OCI-LY1 (cell line): ENCODE data around the gene PEG3.

ENCODE experiments used
- EZH2 ChIP-seq: fragments of 200-600 bp; sonication (generic), shearing (Covaris generic); IDR thresholded peaks from 2 replicates; pipeline ENCODE4 v1.8.0; 2017; ENCODE audit warnings: borderline replicate concordance, mixed run types, mild to moderate bottlenecking, antibody characterized with exemption, low read length, moderate library complexity, mixed read lengths
- TF ChIP-seq, protein P1 (sequence below): fragments of 200-600 bp; sonication (generic), shearing (Covaris generic); IDR thresholded peaks from 2 replicates; pipeline ENCODE4 v1.5.1; 2017; ENCODE audit warnings: mild to moderate bottlenecking, antibody characterized with exemption, low read length, moderate library complexity, mixed read lengths

DNA sequence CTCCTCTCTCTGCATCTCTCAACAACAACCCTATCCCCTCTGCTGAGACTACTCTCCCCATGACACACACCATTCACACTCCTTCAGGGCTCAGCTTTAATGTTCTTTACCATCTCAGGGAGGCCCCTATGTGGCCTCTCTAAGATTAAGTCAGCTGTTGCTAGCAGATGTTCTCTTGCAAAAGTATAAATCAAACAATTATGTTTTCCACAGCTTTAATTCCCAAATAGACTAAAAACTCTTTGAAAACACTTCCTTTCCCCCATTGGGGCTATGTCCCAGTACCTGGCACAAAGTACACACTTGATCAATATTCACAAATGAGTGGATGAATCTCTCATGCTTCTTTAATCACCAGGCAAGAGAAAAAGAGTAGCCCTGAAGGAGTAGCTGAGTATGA, 5.1 kb downstream of the PEG3 start:
- TF ChIP-seq, protein P1, sequence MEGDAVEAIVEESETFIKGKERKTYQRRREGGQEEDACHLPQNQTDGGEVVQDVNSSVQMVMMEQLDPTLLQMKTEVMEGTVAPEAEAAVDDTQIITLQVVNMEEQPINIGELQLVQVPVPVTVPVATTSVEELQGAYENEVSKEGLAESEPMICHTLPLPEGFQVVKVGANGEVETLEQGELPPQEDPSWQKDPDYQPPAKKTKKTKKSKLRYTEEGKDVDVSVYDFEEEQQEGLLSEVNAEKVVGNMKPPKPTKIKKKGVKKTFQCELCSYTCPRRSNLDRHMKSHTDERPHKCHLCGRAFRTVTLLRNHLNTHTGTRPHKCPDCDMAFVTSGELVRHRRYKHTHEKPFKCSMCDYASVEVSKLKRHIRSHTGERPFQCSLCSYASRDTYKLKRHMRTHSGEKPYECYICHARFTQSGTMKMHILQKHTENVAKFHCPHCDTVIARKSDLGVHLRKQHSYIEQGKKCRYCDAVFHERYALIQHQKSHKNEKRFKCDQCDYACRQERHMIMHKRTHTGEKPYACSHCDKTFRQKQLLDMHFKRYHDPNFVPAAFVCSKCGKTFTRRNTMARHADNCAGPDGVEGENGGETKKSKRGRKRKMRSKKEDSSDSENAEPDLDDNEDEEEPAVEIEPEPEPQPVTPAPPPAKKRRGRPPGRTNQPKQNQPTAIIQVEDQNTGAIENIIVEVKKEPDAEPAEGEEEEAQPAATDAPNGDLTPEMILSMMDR, result no peak
- no peak for TF ChIP-seq EZH2
